GM12874 (cell line): ENCODE data around the gene TMEM125.

ENCODE experiments used
- CTCF ChIP-seq: IDR thresholded peaks from 2 replicates; pipeline ENCODE4 v1.5.1; 2011; ENCODE audit warnings: low read depth, mild to moderate bottlenecking, control low read depth, low read length, moderate library complexity; ENCODE audit not compliant: insufficient read depth

The TMEM125 gene

GRCh38 chr1:43298055-43298454, 28.3 kb downstream of the TMEM125 start:
- TF ChIP-seq CTCF = no peak

GRCh38 chr1:43299101-43299500, 29.3 kb downstream of the TMEM125 start:
- TF ChIP-seq CTCF = no peak

- no peak for TF ChIP-seq CTCF
Measured at GRCh38 chr1:43300378-43301094, 30.8 kb downstream of the TMEM125 start, which contains the start of gene TIE1. Gene TIE1, plus strand, starts transcription at chr1:43300982. Its CDS starts 90 bp downstream, at chr1:43301072.

GRCh38 chr1:43302201-43302600, 32.4 kb downstream of the TMEM125 start:
- TF ChIP-seq CTCF = no peak

GRCh38 chr1:43302721-43303470, 33.1 kb downstream of the TMEM125 start:
- TF ChIP-seq CTCF = no peak

GRCh38 chr1:43303471-43304313, 33.9 kb downstream of the TMEM125 start:
- no peak for TF ChIP-seq CTCF

GRCh38 chr1:43304314-43304681, 34.5 kb downstream of the TMEM125 start:
- no peak for TF ChIP-seq CTCF
